Stimulated activated CD4-positive, alpha-beta T cell treated with anti-CD3 and anti-CD28 coated beads, Interleukin-12 subunit alpha, Interleukin-12 subunit beta, amount 100 ng/mL, for 48 hours (primary cell): Measurements from ENCODE around the gene BEX3.

Experiments used
- DNase-seq, 3 donors: peaks; one replicate each; pipeline ENCODE4 v3.0.0-alpha.2; 2020; ENCODE audit warnings: low read depth in 2 of 3, low spot score in 1 of 3

BEX3 gene

GRCh38 chrX:103418811-103419340, 42.5 kb downstream of the BEX3 start:
- DNase-seq = no peak

- no peak for DNase-seq
Observed at GRCh38 chrX:103423955-103424638, 47.8 kb downstream of the BEX3 start.
